ENCODE measurements around the gene ATOH8.

- TF ChIP-seq POLR2A (IDR thresholded peaks at IDR 0.05) (no peak), CTCF (IDR thresholded peaks at IDR 0.05) (no peak)
Measured at GRCh38 chr2:85758361-85759256, 4.8 kb downstream of the ATOH8 start.

Measured in heart left ventricle (tissue), 13 donors.